HUES6 (cell line): ENCODE measurements around the gene GOLGA8O.
"Not testable (repeated sequence)": the region's sequence is repeated elsewhere in the genome, so short reads cannot be mapped to it uniquely, and the experiment has no call there.

Experiments used
- H3K27ac ChIP-seq: 2 replicates; pipeline ENCODE4 v1.7.0; 2013; ENCODE audit warnings: low read depth, mild to moderate bottlenecking, low read length, inconsistent platforms
- H3K27me3 ChIP-seq: 2 replicates; pipeline ENCODE4 v1.6.1; 2013; ENCODE audit warnings: low read length; ENCODE audit not compliant: control insufficient read depth, insufficient read depth
- H3K36me3 ChIP-seq: 2 replicates; pipeline ENCODE4 v1.6.1; 2013; ENCODE audit warnings: low read length; ENCODE audit not compliant: control insufficient read depth, insufficient read depth
- H3K4me1 ChIP-seq: 2 replicates; pipeline ENCODE4 v1.6.1; 2013; ENCODE audit warnings: low read length; ENCODE audit not compliant: control insufficient read depth, insufficient read depth
- H3K4me3 ChIP-seq: 2 replicates; pipeline ENCODE4 v1.5.1; 2013; ENCODE audit warnings: low read depth, low read length
- H3K9ac ChIP-seq: one replicate; pipeline ENCODE4 v1.6.1; 2013; ENCODE audit warnings: mild to moderate bottlenecking, low read length
- H3K9me3 ChIP-seq: 2 replicates; pipeline ENCODE4 v1.6.1; 2013; ENCODE audit warnings: low read depth, low read length; ENCODE audit not compliant: control insufficient read depth, insufficient read depth

GOLGA8O gene, protein sequence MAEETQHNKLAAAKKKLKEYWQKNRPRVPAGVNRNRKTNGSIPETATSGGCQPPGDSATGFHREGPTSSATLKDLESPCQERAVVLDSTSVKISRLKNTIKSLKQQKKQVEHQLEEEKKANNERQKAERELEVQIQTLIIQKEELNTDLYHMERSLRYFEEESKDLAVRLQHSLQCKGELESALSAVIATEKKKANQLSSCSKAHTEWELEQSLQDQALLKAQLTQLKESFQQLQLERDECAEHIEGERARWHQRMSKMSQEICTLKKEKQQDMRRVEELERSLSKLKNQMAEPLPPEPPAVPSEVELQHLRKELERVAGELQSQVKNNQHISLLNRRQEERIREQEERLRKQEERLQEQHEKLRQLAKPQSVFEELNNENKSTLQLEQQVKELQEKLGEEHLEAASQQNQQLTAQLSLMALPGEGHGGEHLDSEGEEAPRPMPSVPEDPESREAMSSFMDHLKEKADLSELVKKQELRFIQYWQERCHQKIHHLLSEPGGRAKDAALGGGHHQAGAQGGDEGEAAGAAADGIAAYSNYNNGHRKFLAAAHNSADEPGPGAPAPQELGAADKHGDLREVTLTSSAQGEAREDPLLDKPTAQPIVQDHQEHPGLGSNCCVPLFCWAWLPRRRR

DNA sequence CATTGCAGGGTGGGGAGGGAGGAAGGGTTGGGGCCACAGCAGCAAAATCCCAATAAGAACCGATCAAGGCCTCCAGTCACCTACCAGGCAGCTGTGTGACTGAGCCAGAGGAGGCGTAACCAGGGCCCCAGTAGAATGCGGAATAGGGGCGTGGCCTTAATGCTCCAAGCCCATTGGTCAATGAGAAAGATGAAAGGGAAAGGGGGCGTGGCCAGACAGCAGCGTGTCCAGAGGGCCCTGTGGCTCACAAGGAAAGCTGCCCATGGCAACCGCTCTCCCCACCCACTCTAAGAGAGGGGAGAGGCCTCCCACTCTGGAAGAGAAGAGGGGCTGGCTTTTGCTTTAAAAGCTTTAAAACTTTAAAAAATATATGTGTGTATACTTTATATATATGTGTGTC, at the start of gene GOLGA8O:
TSS of gene GOLGA8O (minus strand) at position 101 of the 400 bp plus-strand sequence. CDS start at position 3, 98 bp downstream.
- not testable (repeated sequence) for H3K36me3 ChIP-seq, H3K4me3 ChIP-seq, H3K4me1 ChIP-seq

DNA sequence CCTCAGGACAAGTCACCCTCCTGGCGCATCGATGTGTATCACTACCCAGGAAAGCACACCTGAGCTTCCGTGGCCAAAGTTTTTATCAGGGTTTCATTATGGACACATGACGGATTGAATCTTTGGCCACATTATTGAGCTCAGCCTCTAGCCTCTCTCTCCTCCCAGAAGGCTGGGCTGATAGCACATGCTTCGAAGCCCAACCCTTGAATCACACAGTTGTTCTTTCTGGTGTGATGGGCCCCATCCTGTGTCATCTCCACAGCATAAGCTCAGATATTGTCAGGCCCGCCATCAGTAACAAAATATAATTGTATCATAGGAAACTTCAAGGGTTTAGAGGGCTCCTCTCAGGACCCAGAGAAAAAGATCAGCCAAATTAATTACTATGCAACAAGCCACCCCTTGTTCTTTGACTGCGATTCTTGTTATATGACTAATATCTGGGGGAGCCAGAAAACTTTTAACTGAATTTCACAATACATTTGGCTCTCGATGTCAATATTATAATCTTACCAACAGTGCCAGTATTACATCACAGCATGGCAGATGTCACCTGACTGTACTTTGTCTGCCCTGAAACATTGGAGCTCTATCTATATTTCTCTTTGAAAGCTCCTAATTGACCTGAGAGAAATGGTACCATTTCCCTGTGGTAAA, 48.8 kb upstream of the GOLGA8O start:
- not testable (repeated sequence) for H3K4me1 ChIP-seq, H3K4me3 ChIP-seq, H3K9ac ChIP-seq, H3K27ac ChIP-seq, H3K9me3 ChIP-seq, H3K27me3 ChIP-seq, H3K36me3 ChIP-seq

More for the DNA sequence above, at the start of gene GOLGA8O:
- H3K9ac ChIP-seq, H3K27ac ChIP-seq, H3K27me3 ChIP-seq, H3K9me3 ChIP-seq: not testable (repeated sequence)

DNA sequence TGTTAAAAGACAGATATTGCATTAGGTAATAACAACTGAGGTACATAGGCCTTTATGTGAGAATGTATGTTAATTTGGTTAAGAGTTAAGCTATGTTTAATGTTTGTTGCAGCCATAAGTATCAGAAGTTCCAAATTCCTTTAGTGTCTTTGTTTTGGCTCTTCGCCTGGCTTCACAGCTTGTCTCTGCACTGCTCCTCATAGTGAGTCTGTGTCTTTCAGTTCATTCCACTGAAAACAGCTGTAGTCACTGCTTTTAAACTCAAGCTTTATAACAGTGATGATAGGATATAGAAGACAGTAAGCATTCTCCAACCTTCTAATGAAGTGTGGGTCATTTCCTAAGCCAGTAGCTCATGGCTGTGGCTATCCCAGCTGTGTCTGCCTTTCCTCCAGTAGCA, 47.5 kb upstream of the GOLGA8O start:
- H3K9ac ChIP-seq, H3K4me3 ChIP-seq, H3K9me3 ChIP-seq, H3K27ac ChIP-seq, H3K27me3 ChIP-seq, H3K36me3 ChIP-seq, H3K4me1 ChIP-seq: not testable (repeated sequence)

DNA sequence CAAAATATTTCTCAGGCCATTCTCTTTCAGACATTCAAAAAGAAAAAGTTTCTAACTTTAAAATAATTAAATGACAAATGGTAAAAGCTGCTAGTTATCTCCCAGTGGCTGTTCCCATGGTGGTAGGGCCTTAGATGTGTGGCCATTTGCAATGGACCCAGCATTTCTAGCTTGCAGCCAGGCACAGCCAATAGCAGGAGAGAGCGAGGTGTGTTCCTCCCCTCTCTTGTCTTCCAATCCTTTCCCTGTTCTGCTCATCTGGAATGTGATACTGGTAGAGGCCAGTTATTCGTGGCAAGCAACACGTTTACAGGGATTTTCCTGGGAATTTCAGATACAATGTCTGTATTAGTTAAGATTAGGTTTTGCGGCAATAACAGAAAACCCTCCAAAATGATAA, 37.3 kb upstream of the GOLGA8O start:
- not testable (repeated sequence) for H3K4me3 ChIP-seq, H3K9ac ChIP-seq, H3K4me1 ChIP-seq, H3K9me3 ChIP-seq, H3K27me3 ChIP-seq, H3K27ac ChIP-seq, H3K36me3 ChIP-seq

DNA sequence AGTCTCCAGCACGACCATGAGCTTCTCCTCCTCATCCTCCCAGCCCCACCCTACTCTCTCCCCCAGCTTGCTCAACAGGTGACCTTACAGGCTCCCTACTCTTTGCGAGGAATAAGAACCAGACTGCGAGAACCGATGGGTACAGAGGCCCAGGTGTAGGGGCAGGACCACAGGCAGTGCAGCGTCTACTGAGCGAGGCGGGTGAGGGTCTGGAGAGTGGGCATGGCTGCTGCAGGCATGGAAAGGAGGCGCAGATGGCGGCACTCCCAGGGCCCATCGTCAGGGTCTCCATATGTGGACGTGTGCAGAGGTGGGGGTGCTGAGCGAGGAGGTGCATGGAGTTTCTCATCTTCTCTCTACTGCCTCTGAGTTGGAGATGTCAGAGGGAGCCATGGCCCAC, 31.0 kb upstream of the GOLGA8O start:
- not testable (repeated sequence) for H3K9me3 ChIP-seq, H3K9ac ChIP-seq, H3K27ac ChIP-seq, H3K36me3 ChIP-seq, H3K4me1 ChIP-seq, H3K4me3 ChIP-seq, H3K27me3 ChIP-seq

DNA sequence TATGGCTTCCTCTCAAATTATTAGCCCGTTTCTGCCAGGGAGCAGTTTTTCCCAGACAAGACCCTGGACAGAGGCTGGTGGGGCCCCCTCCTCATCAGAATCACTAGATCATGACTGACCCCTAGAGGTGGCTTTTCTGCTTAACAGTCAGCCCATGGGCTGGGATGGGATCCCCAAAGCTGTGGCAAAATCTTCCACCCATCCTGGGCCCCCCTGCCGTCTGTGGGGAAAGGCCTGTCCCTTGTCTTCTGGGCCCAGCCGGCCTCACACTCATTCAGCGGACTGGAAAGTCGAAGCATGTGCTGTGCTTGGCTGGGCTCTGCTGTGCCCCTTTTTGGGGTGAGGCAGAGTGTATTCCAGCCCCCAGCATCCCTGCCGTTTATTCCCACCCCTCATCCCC, 27.9 kb upstream of the GOLGA8O start:
- H3K27ac ChIP-seq, H3K9me3 ChIP-seq, H3K36me3 ChIP-seq, H3K27me3 ChIP-seq, H3K4me3 ChIP-seq, H3K9ac ChIP-seq, H3K4me1 ChIP-seq: not testable (repeated sequence)

DNA sequence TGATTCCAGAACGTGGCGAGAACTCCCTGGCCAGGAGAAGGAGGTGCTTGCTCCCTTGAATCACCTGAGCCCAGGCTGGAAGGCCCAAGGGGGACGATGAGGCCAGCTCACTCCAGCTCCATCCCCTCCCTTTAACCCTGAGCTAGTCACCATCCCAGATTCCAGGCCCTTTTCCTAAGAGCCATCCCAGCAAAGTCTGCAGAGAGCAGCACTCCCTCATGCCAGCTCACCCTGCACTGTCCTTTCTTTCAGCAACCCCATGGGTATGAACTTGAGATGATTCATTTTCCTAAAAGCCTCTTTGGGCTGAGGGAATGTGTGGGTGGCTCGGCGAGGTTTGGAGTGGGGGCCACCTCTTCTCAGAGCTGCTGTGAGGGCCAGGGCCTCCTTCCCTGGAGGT, 26.2 kb upstream of the GOLGA8O start:
- not testable (repeated sequence) for H3K9me3 ChIP-seq, H3K36me3 ChIP-seq, H3K27ac ChIP-seq, H3K27me3 ChIP-seq, H3K4me3 ChIP-seq, H3K9ac ChIP-seq, H3K4me1 ChIP-seq

DNA sequence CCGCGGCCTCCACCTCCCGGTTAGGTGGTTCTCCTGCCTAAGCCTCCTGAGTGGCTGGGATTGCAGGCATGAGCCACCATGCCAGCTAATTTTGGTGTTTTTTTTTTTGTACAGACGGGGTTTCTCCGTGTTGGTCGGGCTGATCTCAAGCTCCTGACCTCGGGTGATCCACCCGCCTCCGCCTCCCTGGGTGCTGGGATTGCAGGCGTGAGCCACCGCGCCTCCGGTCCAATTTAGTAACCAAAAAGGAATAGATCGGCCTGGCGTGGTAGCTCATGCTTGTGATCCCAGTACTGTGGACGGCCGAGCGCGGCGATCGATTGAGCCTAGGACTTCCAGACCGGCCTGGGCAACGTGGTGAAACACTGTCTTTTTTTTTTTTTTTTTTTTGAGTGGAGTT, 12.6 kb upstream of the GOLGA8O start:
- not testable (repeated sequence) for H3K27me3 ChIP-seq, H3K36me3 ChIP-seq, H3K4me3 ChIP-seq, H3K9me3 ChIP-seq, H3K4me1 ChIP-seq, H3K9ac ChIP-seq, H3K27ac ChIP-seq

DNA sequence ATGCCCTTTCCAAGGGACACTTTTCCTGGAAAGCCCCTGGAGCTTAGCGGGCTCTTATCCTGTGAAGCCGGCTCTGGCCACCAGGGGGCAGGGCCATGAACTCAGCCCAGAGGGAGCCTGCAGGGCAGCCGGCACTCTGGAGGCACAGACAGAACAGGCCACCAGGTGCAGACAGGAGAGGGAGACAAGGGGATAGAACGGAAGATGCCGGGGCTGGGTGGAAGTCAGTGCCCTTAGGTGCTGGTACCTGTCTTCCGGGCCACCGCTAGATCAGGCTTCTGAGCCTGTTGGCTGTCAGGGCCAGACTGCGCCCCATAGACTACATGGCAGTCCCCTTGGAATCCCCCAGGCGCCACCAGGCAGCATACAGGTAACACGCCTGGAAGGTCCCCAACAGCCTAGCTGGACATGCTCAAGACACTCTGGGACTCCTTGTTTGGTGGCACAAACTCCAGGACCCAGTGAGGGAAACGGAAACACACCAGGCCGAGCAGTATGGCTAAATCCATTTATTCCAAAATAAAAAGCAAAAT, 14.9 kb downstream of the GOLGA8O start:
- not testable (repeated sequence) for H3K36me3 ChIP-seq

DNA sequence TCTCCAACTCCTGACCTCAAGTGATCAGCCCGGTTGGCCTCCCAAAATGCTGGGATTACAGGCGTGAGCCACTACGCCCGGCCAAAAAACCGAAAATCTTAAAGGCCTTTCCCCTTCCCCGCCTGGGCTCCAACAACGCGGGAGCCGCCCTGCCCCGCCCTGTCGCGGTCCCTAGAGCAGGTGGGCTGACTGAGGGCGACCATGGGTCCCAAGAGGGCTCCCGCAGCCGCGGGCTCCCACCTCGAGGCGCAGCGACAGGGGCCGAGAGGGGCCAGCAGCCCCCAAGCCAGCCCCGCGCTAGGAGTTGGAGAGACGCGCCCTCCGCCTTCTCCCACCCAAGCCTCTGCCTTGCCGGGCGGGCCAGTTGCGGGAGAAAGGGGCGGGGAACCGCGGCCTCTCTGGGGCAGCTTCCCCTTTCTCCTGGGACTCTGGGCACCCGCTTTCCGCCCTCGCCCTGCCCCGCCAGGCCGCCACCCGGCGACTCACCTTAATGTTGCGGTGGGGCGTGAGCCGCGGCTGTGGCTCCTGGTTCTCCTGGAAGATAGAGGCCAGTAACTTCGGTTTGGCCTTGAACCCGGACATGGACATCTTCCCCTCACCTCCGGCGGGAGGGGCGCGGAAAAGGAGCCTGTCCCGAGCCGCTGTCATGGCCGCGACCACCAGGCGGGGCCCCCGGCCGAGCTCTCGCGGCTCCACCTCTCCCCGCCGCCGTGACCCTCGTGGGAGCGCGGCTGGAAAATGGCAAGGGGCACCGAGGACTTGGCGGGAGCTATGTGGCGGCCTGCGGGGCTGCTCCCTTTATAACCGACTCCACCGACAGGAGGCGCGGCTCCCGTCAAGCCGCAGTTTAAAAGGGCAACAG, 21.1 kb downstream of the GOLGA8O start:
- H3K4me3 ChIP-seq, H3K4me1 ChIP-seq, H3K27me3 ChIP-seq, H3K27ac ChIP-seq, H3K9me3 ChIP-seq, H3K36me3 ChIP-seq, H3K9ac ChIP-seq: not testable (repeated sequence)

More for the DNA sequence above, 14.9 kb downstream of the GOLGA8O start:
- H3K4me3 ChIP-seq, H3K27ac ChIP-seq, H3K4me1 ChIP-seq, H3K9me3 ChIP-seq, H3K9ac ChIP-seq, H3K27me3 ChIP-seq: not testable (repeated sequence)
